GM12865 (cell line): ENCODE data around the gene MBOAT1.
A peak's percentile ranks its signal among the peaks of the same experiment; 100 is the strongest.

ENCODE experiments used
- DNase-seq: peaks from one replicate; pipeline ENCODE4 v3.0.0; 2010; ENCODE audit warnings: low read depth
- H3K4me3 ChIP-seq: 2 replicates; pipeline ENCODE4 v1.5.1; 2011; ENCODE audit warnings: mild to moderate bottlenecking, low read depth, low read length, control low read depth
- CTCF ChIP-seq: IDR thresholded peaks from 2 replicates; pipeline ENCODE4 v1.5.1; 2011; ENCODE audit warnings: low read length, control low read depth, low read depth, inconsistent platforms; ENCODE audit not compliant: insufficient read depth; ENCODE audit errors: missing control alignments

MBOAT1 gene

GRCh38 chr6:20221421-20221820 is 9.2 kb upstream of the MBOAT1 start:
- no peak overlapping the region for H3K4me3 ChIP-seq
- no peak for TF ChIP-seq CTCF
- DNase-seq: no peak

DNA sequence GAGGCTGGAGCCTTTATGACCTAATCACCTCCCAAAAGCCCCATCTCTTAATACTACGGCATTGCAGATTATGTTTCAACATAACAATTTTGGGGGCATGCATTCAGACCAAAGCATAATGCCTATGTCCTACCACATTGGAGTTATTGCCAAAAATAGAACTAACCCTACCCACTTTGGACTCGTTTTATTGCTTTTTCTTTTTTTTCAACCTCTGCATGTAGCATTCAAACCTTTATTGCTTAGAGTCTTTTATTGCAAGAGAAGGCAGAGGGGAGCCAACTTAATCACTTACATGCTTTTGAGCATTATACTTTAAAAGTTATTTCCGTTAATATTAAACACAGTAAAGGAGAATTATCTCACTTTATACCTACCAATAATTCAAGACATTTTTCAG is 8.1 kb upstream of the MBOAT1 start:
- DNase-seq: no peak
- H3K4me3 ChIP-seq: no peak overlapping the region
- TF ChIP-seq CTCF: no peak

DNA sequence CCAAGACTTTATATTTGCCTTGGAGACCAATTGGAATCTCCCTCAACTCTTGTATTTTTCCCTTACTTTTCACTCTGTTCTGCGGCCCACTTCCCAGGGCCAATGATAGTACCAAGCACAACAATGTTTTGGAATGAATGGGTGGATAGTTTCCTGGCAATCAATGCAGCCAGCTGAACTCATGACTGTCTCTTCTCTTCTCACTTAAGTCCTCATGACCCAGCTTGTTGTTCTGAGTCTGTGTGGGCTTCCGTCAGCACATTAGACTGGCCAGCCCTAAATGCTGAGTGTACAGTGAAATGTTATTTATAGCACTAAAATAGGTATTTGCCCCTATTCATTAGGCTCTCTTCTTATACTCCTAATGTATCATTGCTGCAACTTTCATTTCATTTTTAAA is 5.6 kb upstream of the MBOAT1 start:
- DNase-seq: no peak
- H3K4me3 ChIP-seq: no peak overlapping the region
- TF ChIP-seq CTCF: no peak

DNA sequence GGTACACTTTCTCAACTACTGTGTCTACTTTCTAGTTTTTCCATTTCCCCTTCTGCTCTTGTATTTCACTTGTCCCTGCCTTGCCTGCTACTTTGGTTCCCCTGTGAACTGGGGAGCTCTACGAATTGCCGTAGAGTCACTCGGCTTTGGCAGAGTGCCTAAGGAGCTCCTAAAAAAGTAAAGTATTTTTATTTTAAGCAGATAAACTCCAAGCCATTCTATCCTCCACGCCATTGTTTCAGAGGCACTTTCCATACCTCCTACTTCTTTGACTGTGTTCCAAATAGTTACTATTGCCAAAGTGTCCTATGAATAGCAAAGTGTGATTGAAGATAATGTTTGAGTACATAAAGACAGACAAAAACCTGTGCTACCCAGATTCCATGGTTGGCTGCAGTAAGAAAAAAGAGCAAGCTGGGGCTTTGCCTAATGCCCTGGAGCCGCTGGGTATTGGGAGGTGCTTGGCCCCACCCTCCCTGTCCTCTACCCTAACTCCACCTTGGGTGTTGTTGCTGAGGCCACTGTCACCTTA is 5.1 kb upstream of the MBOAT1 start:
- no peak for TF ChIP-seq CTCF
- no peak for DNase-seq
- no peak overlapping the region for H3K4me3 ChIP-seq

DNA sequence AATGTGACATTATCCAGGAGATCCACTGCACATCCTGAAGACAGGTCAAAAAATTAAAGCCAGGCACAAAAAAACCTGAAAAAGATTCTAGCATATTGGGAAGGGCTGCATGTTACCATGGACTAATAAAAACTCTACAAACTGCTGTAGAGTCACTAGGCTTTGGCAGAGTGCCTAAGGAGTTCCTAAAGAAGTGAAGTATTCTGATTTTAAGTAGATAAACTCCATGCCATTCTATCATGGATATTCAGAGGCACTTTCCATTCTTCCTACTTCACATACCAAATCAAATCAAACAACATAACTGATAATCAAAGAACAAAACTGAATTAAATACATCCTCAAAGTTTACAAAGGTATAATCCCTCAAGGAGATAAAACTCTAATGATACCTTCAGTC is 3.0 kb upstream of the MBOAT1 start:
- H3K4me3 ChIP-seq: no peak overlapping the region
- TF ChIP-seq CTCF: no peak
- no peak for DNase-seq

DNA sequence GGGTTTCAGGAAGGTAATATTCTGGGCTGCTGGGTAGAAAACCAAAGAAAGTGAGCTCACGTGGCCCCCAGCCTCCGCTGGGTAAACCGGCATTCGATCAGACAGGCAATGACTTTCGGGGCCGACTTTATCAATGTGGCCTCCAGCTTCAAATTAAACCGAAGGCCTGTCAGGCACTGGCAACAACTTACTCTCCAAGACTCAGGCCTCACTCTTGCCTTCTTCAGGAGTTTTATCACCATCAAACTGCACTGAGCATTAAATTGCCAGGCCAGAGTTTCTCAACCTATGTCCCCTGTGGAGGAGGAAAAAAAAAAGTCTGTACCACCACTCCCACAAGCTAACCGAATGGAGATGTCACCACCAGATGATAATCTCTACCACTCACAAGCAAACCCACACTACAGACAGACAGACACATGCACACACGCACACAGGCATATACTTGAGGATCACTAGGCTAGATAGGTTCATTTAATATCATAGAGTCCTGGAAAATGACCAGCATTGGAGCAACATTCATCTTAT is 1.1 kb upstream of the MBOAT1 start:
- DNase-seq: no peak
- peak overlapping the region; percentile 96 for H3K4me3 ChIP-seq
- TF ChIP-seq CTCF: no peak

- TF ChIP-seq CTCF: no peak
- DNase-seq: peak; percentile 64
Observed at GRCh38 chr6:20211941-20212391, 303 bp downstream of the MBOAT1 start.

More at GRCh38 chr6:20211941-20212391, 303 bp downstream of the MBOAT1 start:
- peak overlapping the region; percentile 96 for H3K4me3 ChIP-seq
